GM19324 (cell line): ENCODE results near the gene FAT1.

ENCODE experiments used
- ATAC-seq: cut with Tn5 transposase; IDR thresholded peaks from one replicate; pipeline ENCODE4 v1.9.1; 2021; ENCODE audit warnings: mild to moderate bottlenecking, moderate library complexity; ENCODE audit not compliant: unreplicated experiment, low FRiP score

Gene FAT1

GRCh38 chr4:186624951-186625350 lies 98.7 kb downstream of the FAT1 start:
- no peak for ATAC-seq

- no peak for ATAC-seq
Measured at GRCh38 chr4:186623546-186623945, 100.1 kb downstream of the FAT1 start.

GRCh38 chr4:186622788-186623464 lies 100.7 kb downstream of the FAT1 start:
- no peak for ATAC-seq

- ATAC-seq = no peak
Measured at GRCh38 chr4:186621959-186622553, 101.6 kb downstream of the FAT1 start.

GRCh38 chr4:186619088-186619487 lies 104.6 kb downstream of the FAT1 start:
- ATAC-seq = no peak

GRCh38 chr4:186617921-186618320 lies 105.7 kb downstream of the FAT1 start:
- no peak for ATAC-seq

- no peak for ATAC-seq
Measured at GRCh38 chr4:186607490-186607889, 116.2 kb downstream of the FAT1 start.

GRCh38 chr4:186606591-186606992 lies 117.1 kb downstream of the FAT1 start:
- no peak for ATAC-seq

- no peak for ATAC-seq
Measured at GRCh38 chr4:186605261-186605865, 118.3 kb downstream of the FAT1 start.

- ATAC-seq = no peak
Measured at GRCh38 chr4:186604124-186604807, 119.4 kb downstream of the FAT1 start.

- no peak for ATAC-seq
Measured at GRCh38 chr4:186602978-186603377, 120.7 kb downstream of the FAT1 start.

GRCh38 chr4:186599483-186599882 lies 124.2 kb downstream of the FAT1 start:
- ATAC-seq = no peak

GRCh38 chr4:186598686-186599085 lies 125.0 kb downstream of the FAT1 start:
- ATAC-seq = no peak

GRCh38 chr4:186596850-186597390 lies 126.7 kb downstream of the FAT1 start:
- ATAC-seq = no peak

- no peak for ATAC-seq
Measured at GRCh38 chr4:186596346-186596745, 127.3 kb downstream of the FAT1 start.

- ATAC-seq = no peak
Measured at GRCh38 chr4:186593587-186593973, 130.1 kb downstream of the FAT1 start.

GRCh38 chr4:186592966-186593586 lies 130.6 kb downstream of the FAT1 start:
- ATAC-seq = no peak

GRCh38 chr4:186592445-186592844 lies 131.2 kb downstream of the FAT1 start:
- ATAC-seq = no peak

GRCh38 chr4:186591651-186592050 lies 132.0 kb downstream of the FAT1 start:
- no peak for ATAC-seq

GRCh38 chr4:186588503-186588902 lies 135.2 kb downstream of the FAT1 start:
- no peak for ATAC-seq
